Natural killer cell (primary cell): ENCODE results near the gene C2CD4B. TPM values are rescaled to one million over a fixed set of nuclear protein-coding genes. Genes with fewer than 3 reads are reported as not detected.

Source experiments
- ATAC-seq, 3 donors: fragments of 150-1000 bp in 2 of 3; fragments of 200-7000 bp in 1 of 3; cut with Tn5 transposase; 1 replicate in 1 of 3; 2 replicates in 2 of 3; pipeline ENCODE4 v1.10.0; 2021; ENCODE audit warnings: mild to moderate bottlenecking in 2 of 3, moderate library complexity in 2 of 3
- DNase-seq, 2 donors: peaks; one replicate each; pipeline versions ENCODE4 v3.0.0 to v3.0.0-alpha.2; 2013 to 2021; ENCODE audit warnings: mixed read lengths in 1 of 2
- H3K27ac ChIP-seq: one replicate; pipeline ENCODE4 v1.5.1; 2013; ENCODE audit warnings: mild to moderate bottlenecking, low read length
- H3K27me3 ChIP-seq: one replicate; pipeline ENCODE4 v1.6.1; 2013; ENCODE audit warnings: low read length; ENCODE audit not compliant: control insufficient read depth, insufficient read depth
- H3K36me3 ChIP-seq: one replicate; pipeline ENCODE4 v1.6.1; 2013; ENCODE audit warnings: low read length; ENCODE audit not compliant: control insufficient read depth, insufficient read depth
- H3K4me1 ChIP-seq: one replicate; pipeline ENCODE4 v1.6.1; 2013; ENCODE audit warnings: low read length; ENCODE audit not compliant: control insufficient read depth, insufficient read depth
- H3K4me3 ChIP-seq: one replicate; pipeline ENCODE4 v1.5.1; 2013; ENCODE audit warnings: low read length
- H3K9me3 ChIP-seq: one replicate; pipeline ENCODE4 v1.6.1; 2013; ENCODE audit warnings: low read length; ENCODE audit not compliant: control insufficient read depth, insufficient read depth
- H3K27ac Mint-ChIP-seq, 2 donors: one replicate each; pipeline ENCODE4 v1.8.0; 2022; ENCODE audit warnings: mild to moderate bottlenecking in 2 of 2, mixed read lengths in 2 of 2, moderate library complexity in 1 of 2
- H3K27me3 Mint-ChIP-seq, 2 donors: one replicate each; pipeline ENCODE4 v1.8.0; 2022; ENCODE audit warnings: low read depth in 2 of 2, mixed read lengths in 2 of 2
- H3K36me3 Mint-ChIP-seq: one replicate; pipeline ENCODE4 v1.8.0; 2022; ENCODE audit warnings: mixed read lengths
- H3K4me1 Mint-ChIP-seq, 2 donors: one replicate each; pipeline ENCODE4 v1.8.0; 2022; ENCODE audit warnings: mixed read lengths in 2 of 2
- H3K4me3 Mint-ChIP-seq: one replicate; pipeline ENCODE4 v1.8.0; 2022; ENCODE audit warnings: mild to moderate bottlenecking, moderate library complexity, mixed read lengths
- H3K9me3 Mint-ChIP-seq, 2 donors: one replicate each; pipeline ENCODE4 v1.8.0; 2022; ENCODE audit warnings: mixed read lengths in 2 of 2
- CTCF ChIP-seq: fragments of 200-600 bp; IDR thresholded peaks from one replicate; pipeline ENCODE4 v1.8.0; 2022; ENCODE audit warnings: antibody characterized with exemption
- WGBS: methylation state at CpG from one replicate; pipeline ENCODE4 v1.1.7; 2013; ENCODE audit warnings: missing lambda C conversion rate; ENCODE audit not compliant: insufficient coverage; 5-methylcytosine and 5-hydroxymethylcytosine counted together
- intact Hi-C: fragments of 100-400 bp; cut with micrococcal nuclease; formaldehyde crosslinking; loops from one replicate; pipeline ENCODE4 v1.14.2; 2022
- total RNA-seq, 4 donors: library from RNA; stranded (reverse); fragments of 120-200 nt in 1 of 4; gene quantifications; one replicate each; pipeline versions ENCODE4 v1.2.3 to v1.2.4, GENCODE V29; 2013 to 2022

Gene C2CD4B
- total RNA-seq, 3 donors from 2014 or later (not counting 1 experiment from before 2014, with no cell fraction given), result 0.75 TPM; not detected in 2

DNA sequence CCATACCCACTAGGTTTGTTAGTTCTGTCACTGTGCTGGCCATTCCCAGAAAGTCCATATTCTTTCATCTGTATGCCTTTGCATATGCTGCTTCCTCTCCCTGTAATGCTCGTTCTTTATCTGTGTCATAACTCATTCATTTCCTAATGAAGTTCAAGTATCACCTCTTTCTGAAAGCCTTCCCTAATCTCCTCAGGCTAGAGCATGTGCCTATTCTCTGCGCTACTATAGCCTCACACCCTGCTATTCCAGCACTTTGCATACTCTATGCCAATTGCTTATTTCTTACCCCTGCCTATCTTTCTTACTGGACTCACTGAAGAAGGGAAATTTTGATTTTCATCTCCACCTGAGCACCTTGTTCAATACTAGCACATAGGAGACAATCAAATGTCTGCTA lies 25.6 kb upstream of the C2CD4B start:
- intact Hi-C loops, result no loop called here
- Mint-ChIP-seq H3K36me3 (no peaks in the 10 kb centered on the region), H3K4me3 (no peak overlapping the region), H3K27me3 (peaks cover 19 to 38% of the 10 kb centered on the region in 2 donors), H3K27ac (no peak overlapping the region), H3K4me1 (no peaks in the 10 kb centered on the region), H3K9me3 (no peaks in the 10 kb centered on the region)
- ATAC-seq (no peak), DNase-seq (no peak)
- H3K27ac ChIP-seq, result no peak overlapping the region
- no peak overlapping the region for H3K4me3 ChIP-seq
- no peaks in the 10 kb centered on the region for H3K4me1 ChIP-seq
- no peak for TF ChIP-seq CTCF
- no peaks in the 10 kb centered on the region for H3K36me3 ChIP-seq
- WGBS, result 74% methylated on average over 2 of the region's 2 CpGs
- H3K9me3 ChIP-seq, result no peaks in the 10 kb centered on the region
- peaks cover 3% of the 10 kb centered on the region for H3K27me3 ChIP-seq

DNA sequence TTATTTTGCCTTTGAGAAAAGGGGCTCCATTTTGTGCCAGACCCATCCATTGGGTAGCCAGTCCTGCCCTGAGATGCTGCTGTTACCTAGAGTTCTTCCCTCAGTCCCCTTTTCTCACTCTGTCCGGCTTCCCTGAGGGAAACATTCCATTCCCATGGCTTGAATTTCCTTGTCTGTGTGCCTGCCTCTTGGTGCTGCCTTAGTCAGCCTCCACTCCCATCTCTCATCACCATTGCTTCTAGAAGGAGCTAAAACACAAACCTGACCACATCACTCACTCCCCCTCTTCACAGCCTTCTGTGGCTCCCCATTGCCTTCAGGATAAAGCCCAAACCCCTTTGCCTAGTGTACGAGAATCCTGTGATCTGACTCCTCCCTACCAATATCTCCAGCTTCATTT lies 25.2 kb upstream of the C2CD4B start:
- Mint-ChIP-seq H3K27ac (no peak overlapping the region), H3K36me3 (no peaks in the 10 kb centered on the region), H3K4me1 (no peaks in the 10 kb centered on the region), H3K4me3 (no peak overlapping the region), H3K9me3 (no peaks in the 10 kb centered on the region), H3K27me3 (peaks cover 19 to 38% of the 10 kb centered on the region in 2 donors)
- WGBS, result 76% methylated on average over 2 of the region's 2 CpGs
- no peaks in the 10 kb centered on the region for H3K9me3 ChIP-seq
- intact Hi-C loops, result no loop called here
- no peak overlapping the region for H3K4me3 ChIP-seq
- H3K4me1 ChIP-seq, result no peaks in the 10 kb centered on the region
- H3K27ac ChIP-seq, result no peak overlapping the region
- no peaks in the 10 kb centered on the region for H3K36me3 ChIP-seq
- TF ChIP-seq CTCF, result no peak
- DNase-seq, result no peak
- ATAC-seq, result no peak
- H3K27me3 ChIP-seq, result peaks cover 3% of the 10 kb centered on the region

GRCh38 chr15:62188744-62189143 lies 23.7 kb upstream of the C2CD4B start:
- no peak overlapping the region for H3K4me3 ChIP-seq
- H3K4me3 Mint-ChIP-seq, result no peak overlapping the region
- no peaks in the 10 kb centered on the region for H3K9me3 Mint-ChIP-seq
- peaks cover 3% of the 10 kb centered on the region for H3K27me3 ChIP-seq
- no peaks in the 10 kb centered on the region for H3K36me3 ChIP-seq
- H3K27ac ChIP-seq, result no peak overlapping the region
- intact Hi-C loops, result no loop called here
- H3K36me3 Mint-ChIP-seq, result no peaks in the 10 kb centered on the region
- H3K27me3 Mint-ChIP-seq, result peaks cover 22 to 53% of the 10 kb centered on the region in 2 donors
- no peak for DNase-seq
- no peak for ATAC-seq
- H3K9me3 ChIP-seq, result no peaks in the 10 kb centered on the region
- H3K4me1 ChIP-seq, result no peaks in the 10 kb centered on the region
- H3K4me1 Mint-ChIP-seq, result no peaks in the 10 kb centered on the region
- WGBS, result 87% methylated on average over 5 of the region's 5 CpGs
- no peak for TF ChIP-seq CTCF
- H3K27ac Mint-ChIP-seq, result no peak overlapping the region

GRCh38 chr15:62187910-62188309 lies 22.8 kb upstream of the C2CD4B start:
- Mint-ChIP-seq H3K36me3 (no peaks in the 10 kb centered on the region), H3K27ac (no peak overlapping the region), H3K27me3 (peaks cover 17 to 46% of the 10 kb centered on the region in 2 donors), H3K4me3 (no peak overlapping the region), H3K9me3 (no peaks in the 10 kb centered on the region), H3K4me1 (no peaks in the 10 kb centered on the region)
- intact Hi-C loops, result no loop called here
- Histone ChIP-seq H3K4me3 (no peak overlapping the region), H3K9me3 (no peaks in the 10 kb centered on the region), H3K36me3 (no peaks in the 10 kb centered on the region), H3K27ac (no peak overlapping the region), H3K27me3 (peaks cover 1% of the 10 kb centered on the region), H3K4me1 (no peaks in the 10 kb centered on the region)
- ATAC-seq (peak in 1 of 3 donors; percentile 14), DNase-seq (no peak)
- TF ChIP-seq CTCF, result no peak
- WGBS, result no CpG with 5 or more reads among the region's 1 CpG
